GM04503 (cell line): Measurements from ENCODE around the gene C19orf85.

Source experiments
- DNase-seq: peaks from one replicate; pipeline ENCODE4 v3.0.0-alpha.2; 2012; ENCODE audit warnings: low read depth

Gene C19orf85

GRCh38 chr19:55489711-55490477 lies 25.3 kb upstream of the C19orf85 start:
- no peak for DNase-seq

DNA sequence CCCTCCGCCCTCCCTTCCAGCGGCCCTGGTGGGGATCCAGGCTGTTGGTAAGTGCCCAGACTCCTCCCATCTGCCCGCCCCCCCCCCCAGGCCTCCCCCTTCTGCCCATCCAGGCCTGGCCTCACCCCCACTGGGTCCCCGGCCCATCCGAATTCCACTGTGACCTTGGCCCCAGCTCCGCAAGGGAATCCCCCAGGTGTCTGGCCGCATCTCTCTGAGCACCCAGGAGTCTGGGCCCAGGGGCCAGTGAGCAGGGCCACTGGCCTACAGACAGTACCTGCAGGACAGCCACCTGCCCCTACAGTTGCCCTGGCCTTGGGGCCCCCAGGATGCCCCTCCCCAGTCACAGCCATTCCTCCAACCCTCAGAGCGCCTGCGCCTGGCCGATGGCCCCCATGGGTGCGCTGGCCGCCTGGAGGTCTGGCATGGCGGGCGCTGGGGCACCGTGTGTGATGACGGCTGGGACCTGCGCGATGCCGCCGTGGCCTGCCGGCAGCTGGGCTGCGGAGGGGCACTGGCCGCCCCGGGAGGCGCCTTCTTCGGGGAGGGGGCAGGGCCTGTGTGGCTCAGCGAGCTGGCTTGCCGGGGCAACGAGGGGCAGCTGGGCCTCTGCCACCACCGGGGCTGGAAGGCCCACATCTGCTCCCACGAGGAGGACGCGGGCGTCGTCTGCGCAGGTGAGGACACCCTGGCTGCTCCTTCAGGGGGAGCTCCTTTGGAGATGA lies 24.6 kb upstream of the C19orf85 start:
- no peak for DNase-seq

- no peak for DNase-seq
Observed at GRCh38 chr19:55487924-55488687, 23.6 kb upstream of the C19orf85 start, which contains the start of gene SSC5D. SSC5D (plus strand) TSS chr19:55488436; CDS start chr19:55488590, 154 bp downstream.

GRCh38 chr19:55486971-55487923 lies 22.7 kb upstream of the C19orf85 start:
- peak; percentile 89 for DNase-seq

- no peak for DNase-seq
Observed at GRCh38 chr19:55486043-55486970, 21.8 kb upstream of the C19orf85 start.

DNA sequence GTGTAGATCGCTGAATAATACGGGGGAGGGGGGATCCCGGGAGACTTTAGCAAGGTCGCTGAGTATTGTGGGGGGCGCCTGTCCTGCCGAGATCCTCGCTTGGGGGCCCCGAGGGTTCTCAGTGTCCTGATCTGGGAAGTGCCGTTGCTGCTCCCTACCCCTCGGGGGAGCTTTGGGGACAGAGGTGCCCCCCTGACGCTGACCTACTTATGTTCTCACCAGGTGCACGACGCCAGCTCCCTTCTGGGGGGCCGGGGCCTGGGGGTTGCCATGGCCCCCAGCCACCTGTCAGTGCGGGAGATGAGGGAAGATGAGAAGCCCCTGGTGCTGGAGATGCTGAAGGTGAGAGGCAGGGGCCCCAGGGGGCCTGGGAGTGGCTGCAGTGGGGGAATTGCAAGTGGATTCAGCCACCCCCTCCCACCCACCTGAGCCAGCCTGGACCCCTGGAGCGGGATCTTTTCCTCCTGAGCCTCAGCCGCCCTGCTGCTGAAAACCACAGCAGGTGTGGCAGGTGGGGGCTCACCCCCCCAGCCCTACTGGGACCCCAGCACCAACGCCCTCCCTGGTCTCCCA lies 21.0 kb upstream of the C19orf85 start:
- DNase-seq = no peak

DNA sequence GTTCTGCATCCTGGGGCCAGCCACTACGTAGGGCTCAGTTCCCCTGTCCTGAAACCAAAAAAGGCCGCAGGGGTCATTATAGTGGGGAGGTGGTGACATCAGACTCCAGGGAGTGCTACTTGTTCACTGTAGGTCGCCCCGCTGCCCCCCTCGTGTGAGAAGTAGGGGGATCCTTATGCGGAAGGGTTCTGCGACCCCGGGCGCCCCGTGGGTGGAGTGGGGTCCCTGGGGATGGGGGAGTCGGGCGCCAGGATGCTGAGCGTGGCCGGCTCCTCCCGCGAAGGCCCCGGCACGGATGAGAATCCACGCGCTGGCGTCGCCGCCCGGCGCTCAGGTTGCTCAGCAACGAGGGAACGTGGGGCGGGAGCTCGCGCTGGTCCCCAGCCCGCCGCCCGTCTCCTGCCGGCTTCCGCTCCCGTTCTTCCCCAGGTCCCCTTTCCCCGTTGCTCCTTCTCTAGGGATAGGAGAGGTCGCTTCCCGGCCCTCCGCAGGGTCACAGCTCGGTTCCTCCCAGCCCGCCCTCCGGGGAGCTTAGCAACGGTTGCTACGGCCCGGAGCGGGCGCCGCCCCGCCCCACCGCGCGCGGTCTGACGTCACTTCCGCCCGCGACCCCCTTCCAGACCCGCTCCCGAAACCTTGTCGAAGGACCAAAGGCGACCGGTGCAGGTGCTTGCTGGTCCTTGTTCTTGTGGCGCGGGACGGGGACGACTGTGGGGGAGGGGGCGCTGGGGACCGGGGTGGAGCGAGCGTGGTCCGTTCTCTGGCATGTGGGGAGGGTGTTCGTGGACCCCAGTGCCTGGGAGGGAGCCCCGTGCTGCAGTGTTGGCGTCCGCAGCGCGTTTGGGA lies 20.3 kb upstream of the C19orf85 start, which contains the start of gene NAT14:
Gene NAT14, plus strand, starts transcription at position 596 of the 846 bp plus-strand sequence. CDS start 521 bp downstream, outside the sequence.
- DNase-seq = no peak

GRCh38 chr19:55483706-55484592 lies 19.4 kb upstream of the C19orf85 start:
- no peak for DNase-seq

DNA sequence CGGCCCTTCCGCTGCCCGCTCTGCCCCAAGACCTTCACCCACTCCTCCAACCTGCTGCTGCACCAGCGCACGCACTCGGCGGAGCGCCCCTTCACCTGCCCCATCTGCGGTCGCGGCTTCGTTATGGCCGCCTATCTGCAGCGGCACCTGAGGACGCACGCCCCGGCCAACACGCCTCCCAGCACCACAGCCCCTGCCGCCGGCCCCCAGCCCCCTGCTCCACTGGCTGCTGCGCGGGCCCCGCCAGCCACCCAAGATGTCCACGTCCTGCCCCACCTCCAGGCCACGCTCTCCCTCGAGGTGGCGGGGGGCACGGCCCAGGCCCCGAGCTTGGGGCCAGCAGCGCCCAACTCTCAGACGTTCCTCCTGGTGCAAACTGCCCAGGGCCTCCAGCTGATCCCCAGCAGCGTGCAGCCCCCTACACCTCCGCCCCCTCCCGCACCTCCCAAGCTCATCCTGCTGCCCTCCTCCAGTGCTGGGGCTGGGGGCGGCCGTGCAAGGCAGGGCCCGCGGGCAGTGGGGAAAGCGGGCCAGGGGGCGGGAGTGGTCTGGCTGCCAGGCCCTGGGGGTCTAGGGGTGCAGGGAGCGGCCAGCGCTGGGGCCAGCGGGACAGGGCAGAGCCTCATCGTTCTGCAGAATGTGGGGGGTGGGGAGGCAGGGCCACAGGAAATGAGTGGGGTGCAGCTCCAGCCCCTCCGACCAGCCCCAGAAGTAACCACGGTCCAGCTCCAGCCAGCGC lies 18.6 kb upstream of the C19orf85 start:
- DNase-seq = no peak

GRCh38 chr19:55482156-55482961 lies 17.8 kb upstream of the C19orf85 start:
- DNase-seq = no peak

GRCh38 chr19:55481794-55482155 lies 17.2 kb upstream of the C19orf85 start:
- DNase-seq = no peak

DNA sequence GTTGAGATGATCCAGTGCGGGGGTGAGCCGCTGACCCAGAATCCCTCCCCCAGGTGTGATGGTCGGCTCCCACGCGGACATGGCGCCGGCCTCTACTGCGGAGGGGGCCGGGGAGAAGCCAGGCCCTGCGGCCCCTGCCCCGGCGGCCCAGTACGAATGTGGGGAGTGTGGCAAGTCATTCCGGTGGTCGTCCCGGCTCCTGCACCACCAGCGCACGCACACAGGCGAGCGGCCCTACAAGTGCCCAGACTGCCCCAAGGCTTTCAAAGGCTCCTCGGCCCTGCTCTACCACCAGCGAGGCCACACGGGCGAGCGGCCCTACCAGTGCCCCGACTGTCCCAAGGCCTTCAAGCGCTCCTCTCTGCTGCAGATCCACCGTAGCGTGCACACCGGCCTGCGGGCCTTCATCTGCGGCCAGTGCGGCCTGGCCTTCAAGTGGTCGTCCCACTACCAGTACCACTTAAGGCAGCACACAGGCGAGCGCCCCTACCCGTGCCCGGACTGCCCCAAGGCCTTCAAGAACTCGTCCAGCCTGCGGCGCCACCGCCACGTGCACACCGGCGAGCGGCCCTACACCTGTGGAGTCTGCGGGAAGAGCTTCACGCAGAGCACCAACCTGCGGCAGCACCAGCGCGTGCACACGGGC lies 16.7 kb upstream of the C19orf85 start:
- no peak for DNase-seq

GRCh38 chr19:55479451-55480230 lies 15.1 kb upstream of the C19orf85 start:
- DNase-seq = no peak

- DNase-seq = no peak
Observed at GRCh38 chr19:55479045-55479444, 14.5 kb upstream of the C19orf85 start.

DNA sequence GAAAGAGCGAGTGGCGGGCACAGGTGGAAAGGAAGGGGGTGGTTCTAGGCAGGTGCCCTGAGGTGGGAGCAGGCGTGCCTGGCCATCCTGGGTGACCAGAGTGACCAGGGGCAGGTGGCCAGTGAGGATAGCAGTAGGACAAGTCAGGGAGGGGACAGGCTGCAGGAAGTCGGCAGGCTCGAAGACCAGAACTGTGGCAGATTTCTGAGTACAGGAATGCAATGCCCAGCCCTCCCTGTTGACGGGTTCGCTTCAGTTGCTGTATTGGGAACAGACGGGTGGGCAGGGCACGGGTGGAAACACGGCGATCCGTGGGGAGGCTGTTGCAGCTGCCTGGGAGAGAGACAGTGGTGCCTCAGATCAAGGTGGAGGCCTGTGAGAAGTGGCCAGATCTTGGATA lies 13.8 kb upstream of the C19orf85 start:
- no peak for DNase-seq
